22Rv1 (cell line): ENCODE measurements around the gene TBL1XR1.

Experiments
- ZFX ChIP-seq: fragments of 450-650 bp; IDR thresholded peaks from 2 replicates; pipeline ENCODE4 v1.6.1; 2017; ENCODE audit warnings: antibody characterized with exemption, borderline replicate concordance
- TF ChIP-seq, protein P1 (sequence below): fragments of 450-650 bp; IDR thresholded peaks from 2 replicates; pipeline ENCODE4 v1.5.1; 2017; ENCODE audit warnings: mild to moderate bottlenecking

DNA sequence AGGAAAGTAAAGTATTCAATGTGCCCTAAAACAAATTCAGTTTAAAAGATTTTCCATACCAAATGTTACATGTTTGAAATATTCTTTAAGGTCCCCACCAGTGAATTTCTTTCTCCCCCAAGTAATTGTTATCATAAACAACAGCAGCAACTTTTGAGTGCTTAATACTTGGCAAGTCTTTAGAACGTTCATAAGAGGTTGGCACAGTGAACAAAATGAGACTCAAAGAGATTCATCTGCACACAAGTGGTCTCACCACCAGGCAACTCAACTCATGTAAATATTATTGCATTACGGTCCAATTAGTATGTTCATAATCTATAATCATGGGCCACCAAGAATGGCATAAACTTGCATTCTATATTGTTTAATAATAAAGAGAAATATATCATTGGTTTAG, 98.7 kb downstream of the TBL1XR1 start:
- TF ChIP-seq, protein P1, sequence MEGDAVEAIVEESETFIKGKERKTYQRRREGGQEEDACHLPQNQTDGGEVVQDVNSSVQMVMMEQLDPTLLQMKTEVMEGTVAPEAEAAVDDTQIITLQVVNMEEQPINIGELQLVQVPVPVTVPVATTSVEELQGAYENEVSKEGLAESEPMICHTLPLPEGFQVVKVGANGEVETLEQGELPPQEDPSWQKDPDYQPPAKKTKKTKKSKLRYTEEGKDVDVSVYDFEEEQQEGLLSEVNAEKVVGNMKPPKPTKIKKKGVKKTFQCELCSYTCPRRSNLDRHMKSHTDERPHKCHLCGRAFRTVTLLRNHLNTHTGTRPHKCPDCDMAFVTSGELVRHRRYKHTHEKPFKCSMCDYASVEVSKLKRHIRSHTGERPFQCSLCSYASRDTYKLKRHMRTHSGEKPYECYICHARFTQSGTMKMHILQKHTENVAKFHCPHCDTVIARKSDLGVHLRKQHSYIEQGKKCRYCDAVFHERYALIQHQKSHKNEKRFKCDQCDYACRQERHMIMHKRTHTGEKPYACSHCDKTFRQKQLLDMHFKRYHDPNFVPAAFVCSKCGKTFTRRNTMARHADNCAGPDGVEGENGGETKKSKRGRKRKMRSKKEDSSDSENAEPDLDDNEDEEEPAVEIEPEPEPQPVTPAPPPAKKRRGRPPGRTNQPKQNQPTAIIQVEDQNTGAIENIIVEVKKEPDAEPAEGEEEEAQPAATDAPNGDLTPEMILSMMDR, result no peak
- no peak for TF ChIP-seq ZFX
